PC-9 (cell line): Measurements from ENCODE around the gene GAD1.

Experiments used
- CTCF ChIP-seq: fragments of 200-600 bp; sonication (generic); conservative IDR thresholded peaks from 2 replicates; pipeline ENCODE4 v1.6.1; 2017; ENCODE audit warnings: mixed run types, antibody characterized with exemption, mild to moderate bottlenecking, moderate library complexity
- EZH2 ChIP-seq: fragments of 200-600 bp; sonication (generic); IDR thresholded peaks from 2 replicates; pipeline ENCODE4 v1.8.0; 2017; ENCODE audit warnings: antibody characterized with exemption, low read depth

DNA sequence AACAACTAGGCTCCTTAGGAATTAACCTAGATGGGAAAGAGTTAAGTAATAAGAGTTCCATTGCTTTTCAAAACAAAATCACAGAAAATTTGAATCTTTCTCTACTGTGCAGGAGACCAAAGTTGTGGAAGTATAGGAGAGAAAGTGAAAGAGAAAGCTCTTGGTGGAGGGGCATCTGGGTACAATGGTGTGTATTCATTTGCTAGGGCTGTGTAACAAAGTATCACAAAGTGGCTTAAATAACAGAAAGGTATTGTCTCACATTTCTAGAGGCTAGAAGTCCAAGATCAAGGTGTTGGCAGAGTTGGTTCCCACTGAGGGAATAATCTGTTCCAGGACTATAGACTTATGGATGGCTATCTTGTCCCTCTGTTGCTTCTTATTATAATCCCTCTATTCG, 61.8 kb downstream of the GAD1 start:
- TF ChIP-seq CTCF = no peak
- no peak for TF ChIP-seq EZH2
